GM20431 (cell line): ENCODE measurements around the gene LMO2.

Experiments
- in situ Hi-C: fragments of 300-500 bp; cut with MseI, MboI; formaldehyde crosslinking; loops from one replicate; pipeline ENCODE4 v1.15.0; 2020; ENCODE audit warnings: low sequenced_read_pairs; ENCODE audit not compliant: unreplicated experiment

Gene LMO2

GRCh38 chr11:33830903-33831648, 60.8 kb downstream of the LMO2 start:
- in situ Hi-C loops, result no loop called here

GRCh38 chr11:33829430-33830141, 62.3 kb downstream of the LMO2 start:
- in situ Hi-C loops, result no loop called here

- in situ Hi-C loops, result no loop called here
Measured at GRCh38 chr11:33828604-33829429, 63.1 kb downstream of the LMO2 start.

- in situ Hi-C loops, result no loop called here
Measured at GRCh38 chr11:33827206-33827605, 64.7 kb downstream of the LMO2 start.

GRCh38 chr11:33825854-33826560, 65.9 kb downstream of the LMO2 start:
- in situ Hi-C loops, result no loop called here

- in situ Hi-C loops, result loop anchor here (25.0 kb wide), 1 partner anchor 461 kb away; no protein-coding TSS in a partner anchor
Measured at GRCh38 chr11:33822981-33823380, 68.9 kb downstream of the LMO2 start.

GRCh38 chr11:33819278-33820035, 72.4 kb downstream of the LMO2 start:
- in situ Hi-C loops, result loop anchor here (25.0 kb wide), 1 partner anchor 457 kb away; no protein-coding TSS in a partner anchor
